C4-2B (cell line): ENCODE data around the gene LRRTM2.

ENCODE experiments used
- H3K27ac ChIP-seq: fragments of 450-650 bp; 2 replicates; pipeline ENCODE4 v1.5.1; 2017
- ZFX ChIP-seq: fragments of 450-650 bp; IDR thresholded peaks from 2 replicates; pipeline ENCODE4 v1.6.1; 2017
- TF ChIP-seq, protein P1 (sequence below): fragments of 450-650 bp; conservative IDR thresholded peaks from 2 replicates; pipeline ENCODE4 v1.5.1; 2017; ENCODE audit warnings: mild to moderate bottlenecking

LRRTM2 gene

DNA sequence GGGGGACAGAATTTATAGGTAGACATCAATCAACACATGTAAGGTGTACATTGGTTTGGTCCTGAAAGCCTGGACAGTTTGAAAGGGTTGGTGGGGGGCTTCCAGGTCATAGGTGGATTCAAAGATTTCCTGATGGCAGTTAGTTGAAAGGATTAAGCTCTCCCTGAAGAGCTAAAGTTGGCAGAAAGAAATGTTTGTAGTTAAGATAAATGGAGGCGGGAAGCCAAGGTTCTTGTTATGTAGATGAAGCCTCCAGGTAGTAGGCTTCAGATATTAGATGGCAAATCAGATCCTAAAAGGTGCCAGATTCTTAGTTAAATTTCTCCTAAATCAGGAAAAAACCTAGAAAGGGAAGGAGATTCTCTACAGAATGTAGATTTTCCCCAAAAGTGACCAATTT lies 9.0 kb upstream of the LRRTM2 start:
- no peak overlapping the region for H3K27ac ChIP-seq

GRCh38 chr5:138883211-138883610 lies 8.1 kb upstream of the LRRTM2 start:
- no peak overlapping the region for H3K27ac ChIP-seq

More for the DNA sequence above, 9.0 kb upstream of the LRRTM2 start:
- TF ChIP-seq ZFX = no peak
- TF ChIP-seq, protein P1, sequence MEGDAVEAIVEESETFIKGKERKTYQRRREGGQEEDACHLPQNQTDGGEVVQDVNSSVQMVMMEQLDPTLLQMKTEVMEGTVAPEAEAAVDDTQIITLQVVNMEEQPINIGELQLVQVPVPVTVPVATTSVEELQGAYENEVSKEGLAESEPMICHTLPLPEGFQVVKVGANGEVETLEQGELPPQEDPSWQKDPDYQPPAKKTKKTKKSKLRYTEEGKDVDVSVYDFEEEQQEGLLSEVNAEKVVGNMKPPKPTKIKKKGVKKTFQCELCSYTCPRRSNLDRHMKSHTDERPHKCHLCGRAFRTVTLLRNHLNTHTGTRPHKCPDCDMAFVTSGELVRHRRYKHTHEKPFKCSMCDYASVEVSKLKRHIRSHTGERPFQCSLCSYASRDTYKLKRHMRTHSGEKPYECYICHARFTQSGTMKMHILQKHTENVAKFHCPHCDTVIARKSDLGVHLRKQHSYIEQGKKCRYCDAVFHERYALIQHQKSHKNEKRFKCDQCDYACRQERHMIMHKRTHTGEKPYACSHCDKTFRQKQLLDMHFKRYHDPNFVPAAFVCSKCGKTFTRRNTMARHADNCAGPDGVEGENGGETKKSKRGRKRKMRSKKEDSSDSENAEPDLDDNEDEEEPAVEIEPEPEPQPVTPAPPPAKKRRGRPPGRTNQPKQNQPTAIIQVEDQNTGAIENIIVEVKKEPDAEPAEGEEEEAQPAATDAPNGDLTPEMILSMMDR = no peak

DNA sequence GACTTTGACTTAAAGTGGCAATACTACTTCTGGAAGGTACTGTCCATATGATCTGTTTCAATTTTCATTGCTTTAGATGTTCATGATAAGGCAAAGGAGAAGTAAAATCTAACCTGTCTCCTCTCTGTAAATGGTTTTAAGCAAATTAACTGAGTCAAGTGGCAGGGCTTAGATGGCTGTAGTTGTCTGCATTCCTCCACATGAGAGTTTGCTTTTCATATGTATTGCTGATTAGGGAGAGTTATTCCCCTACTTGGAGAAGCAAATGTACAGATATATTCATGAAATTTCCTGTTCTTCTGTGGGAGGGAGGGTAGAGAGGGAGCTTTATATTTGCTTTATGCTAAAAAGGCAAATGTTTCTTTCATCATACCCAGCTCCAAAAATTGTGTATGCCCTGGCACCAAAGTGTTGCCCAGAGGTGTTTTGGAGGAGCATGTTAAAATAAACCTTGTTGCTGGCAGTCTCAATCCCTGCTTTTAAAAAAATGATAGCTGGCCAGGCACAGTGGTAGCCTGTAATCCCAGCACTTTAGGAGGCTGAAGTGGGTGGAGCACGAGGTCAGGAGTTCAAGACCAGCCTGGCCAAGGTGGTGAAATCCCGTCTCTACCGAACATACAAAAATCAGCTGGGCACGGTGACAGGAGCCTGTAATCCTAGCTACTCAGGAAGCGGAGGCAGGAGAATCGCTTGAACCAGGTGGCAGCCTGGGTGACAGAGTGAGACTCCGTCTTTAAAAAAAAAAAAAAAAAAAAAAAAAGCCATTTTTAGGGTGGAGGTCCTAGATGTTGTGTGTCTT lies 3.5 kb upstream of the LRRTM2 start:
- TF ChIP-seq, protein P1 = no peak
- no peak for TF ChIP-seq ZFX
- H3K27ac ChIP-seq = no peak overlapping the region

More at GRCh38 chr5:138883211-138883610, 8.1 kb upstream of the LRRTM2 start:
- TF ChIP-seq, protein P1 = no peak
- no peak for TF ChIP-seq ZFX

DNA sequence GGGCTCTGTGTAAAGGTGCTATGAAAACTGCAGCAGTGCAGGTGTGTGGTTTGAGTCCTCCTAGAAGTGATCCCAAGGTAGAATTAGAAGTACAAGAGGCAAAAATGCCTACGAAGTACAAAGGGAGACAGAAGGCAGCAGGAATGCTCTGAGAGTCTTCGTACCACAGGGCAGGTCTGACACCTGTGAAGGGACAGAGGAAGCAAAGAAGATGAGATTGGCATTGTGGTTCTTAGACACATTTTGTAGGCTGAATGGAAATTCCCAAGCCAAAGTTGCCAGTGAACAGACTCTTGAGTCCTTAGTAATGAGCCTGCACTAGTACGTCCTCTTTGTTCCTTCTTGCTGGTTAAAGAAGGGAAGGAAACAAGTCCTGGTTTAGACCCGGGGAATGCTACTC lies 1.7 kb upstream of the LRRTM2 start:
- TF ChIP-seq, protein P1 = no peak
- no peak for TF ChIP-seq ZFX
- no peak overlapping the region for H3K27ac ChIP-seq

- no peak overlapping the region for H3K27ac ChIP-seq
- no peak for TF ChIP-seq ZFX
- TF ChIP-seq, protein P1 = no peak
Observed at GRCh38 chr5:138875946-138876345, 811 bp upstream of the LRRTM2 start.

- no peak overlapping the region for H3K27ac ChIP-seq
- no peak for TF ChIP-seq ZFX
- TF ChIP-seq, protein P1 = no peak
Observed at GRCh38 chr5:138875552-138875875, 379 bp upstream of the LRRTM2 start.

GRCh38 chr5:138874241-138874640 lies 894 bp downstream of the LRRTM2 start:
- TF ChIP-seq, protein P1 = no peak
- no peak for TF ChIP-seq ZFX
- no peak overlapping the region for H3K27ac ChIP-seq
